OCI-LY7 (cell line): ENCODE data around the gene MT1A. TPM values are rescaled to one million over a fixed set of nuclear protein-coding genes. Genes with fewer than 3 reads are reported as not detected.

Experiments
- BruUV-seq: library from RNA; stranded (reverse); fragments of 400-500 nt; replicated peaks from 2 replicates; lab custom pipeline; 2021; lab: Mats Ljungman, UMichigan
- CTCF ChIA-PET: fragments of 300-600 bp; sonication (Branson Sonifier 250); formaldehyde crosslinking; loops from one replicate; lab custom pipeline; 2022; ENCODE audit warnings: antibody characterized with exemption; ENCODE audit not compliant: unreplicated experiment; lab: Charles Lee
- POLR2A ChIA-PET: fragments of 300-600 bp; sonication (Branson Sonifier 250); formaldehyde crosslinking; loops from one replicate; lab custom pipeline; 2022; ENCODE audit warnings: antibody characterized with exemption; lab: Charles Lee
- DNase-seq: peaks from one replicate; pipeline ENCODE4 v3.0.0-alpha.2; 2015; ENCODE audit warnings: low spot score
- H2AFZ ChIP-seq: fragments of 200-600 bp; sonication (generic), shearing (Covaris generic); 2 replicates; pipeline ENCODE4 v1.6.1; 2014; ENCODE audit warnings: mild to moderate bottlenecking, antibody characterized with exemption, low read length, moderate library complexity
- H3K27ac ChIP-seq: fragments of 200-600 bp; sonication (generic); 2 replicates; pipeline ENCODE4 v1.5.1; 2014; ENCODE audit warnings: mixed run types, low read depth, mild to moderate bottlenecking, moderate library complexity, low read length, inconsistent platforms; ENCODE audit not compliant: poor library complexity, severe bottlenecking
- H3K36me3 ChIP-seq: fragments of 200-600 bp; sonication (generic); 2 replicates; pipeline ENCODE4 v1.6.1; 2014; ENCODE audit warnings: mild to moderate bottlenecking, antibody characterized with exemption, low read length, moderate library complexity, mixed read lengths; ENCODE audit not compliant: insufficient read depth
- H3K4me1 ChIP-seq: fragments of 200-600 bp; sonication (generic); 2 replicates; pipeline ENCODE4 v1.5.1; 2014; ENCODE audit warnings: mild to moderate bottlenecking, low read length; ENCODE audit not compliant: insufficient read depth, poor library complexity, severe bottlenecking
- H3K4me2 ChIP-seq: fragments of 200-600 bp; sonication (generic); 2 replicates; pipeline ENCODE4 v1.6.1; 2014; ENCODE audit warnings: mild to moderate bottlenecking, low read length
- H3K4me3 ChIP-seq: fragments of 200-600 bp; sonication (generic); 2 replicates; pipeline ENCODE4 v1.5.1; 2014; ENCODE audit warnings: mild to moderate bottlenecking, low read depth, low read length; ENCODE audit not compliant: poor library complexity, severe bottlenecking
- H3K79me2 ChIP-seq: fragments of 200-600 bp; sonication (generic); 2 replicates; pipeline ENCODE4 v1.6.1; 2016; ENCODE audit warnings: low read depth, mild to moderate bottlenecking, low read length, moderate library complexity, mixed read lengths; ENCODE audit not compliant: insufficient read depth
- H3K9me2 ChIP-seq: fragments of 200-600 bp; sonication (generic); 2 replicates; pipeline ENCODE4 v1.6.1; 2016; ENCODE audit warnings: mild to moderate bottlenecking, low read length, mixed read lengths; ENCODE audit not compliant: insufficient read depth
- H3K9me3 ChIP-seq: fragments of 200-600 bp; sonication (generic); 2 replicates; pipeline ENCODE4 v1.6.1; 2014; ENCODE audit warnings: mild to moderate bottlenecking, mixed run types, low read length, mixed read lengths
- H4K20me1 ChIP-seq: fragments of 200-600 bp; sonication (generic); 2 replicates; pipeline ENCODE4 v1.6.1; 2014; ENCODE audit warnings: mild to moderate bottlenecking, antibody characterized with exemption, low read length, moderate library complexity, mixed read lengths; ENCODE audit not compliant: insufficient read depth
- CTCF ChIP-seq: fragments of 200-600 bp; sonication (generic); conservative IDR thresholded peaks from 2 replicates; pipeline ENCODE4 v1.5.1; 2014; ENCODE audit warnings: mild to moderate bottlenecking, antibody characterized with exemption, low read length, moderate library complexity, mixed read lengths
- EZH2phosphoT487 ChIP-seq: fragments of 200-600 bp; sonication (generic); IDR thresholded peaks from 2 replicates; pipeline ENCODE4 v1.6.1; 2018; ENCODE audit warnings: low read depth, borderline replicate concordance, mild to moderate bottlenecking, mixed run types, antibody characterized with exemption, low read length, moderate library complexity, mixed read lengths
- intact Hi-C: fragments of 100-400 bp; cut with micrococcal nuclease; formaldehyde crosslinking; loops from one replicate; pipeline ENCODE4 v1.10.0; 2022; ENCODE audit not compliant: unreplicated experiment
- total RNA-seq, 2 experiments: library from RNA; depleted of rRNA in 1 of 2; stranded (reverse); fragments of >200 nt in 1 of 2; shearing (Covaris generic) in 1 of 2; gene quantifications; 2 replicates each; pipeline ENCODE4 v1.2.3, GENCODE V29; 2014 to 2022

The MT1A gene
- total RNA-seq, 2 experiments from 2014 or later, result not detected

DNA sequence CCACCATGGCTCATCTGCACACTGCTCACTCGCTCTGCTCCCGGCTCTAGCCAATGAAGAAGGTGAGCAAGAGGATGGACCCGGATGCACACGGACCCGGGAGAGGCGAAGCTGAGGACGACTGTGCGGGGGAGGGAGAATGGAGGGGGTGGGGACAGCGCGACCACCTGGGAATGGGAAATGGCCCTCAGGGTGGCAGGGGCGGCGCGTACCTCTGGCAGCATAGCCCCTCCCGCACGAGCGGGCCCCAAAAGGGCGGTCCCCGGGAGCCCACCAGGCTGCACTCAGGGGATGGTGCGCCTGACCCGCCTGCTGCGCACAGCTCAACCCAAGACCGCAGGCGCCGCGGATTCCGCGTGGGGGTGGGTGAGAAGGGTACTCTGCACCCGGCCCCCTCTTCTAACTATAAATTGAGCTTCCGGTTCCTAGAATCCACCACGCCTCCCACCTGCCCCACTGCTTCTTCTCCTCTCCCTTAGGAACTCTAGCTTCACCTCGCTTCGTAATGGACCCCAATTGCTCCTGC lies 37.3 kb downstream of the MT1A start:
- intact Hi-C loops, result no loop called here
- POLR2A ChIA-PET, result interaction anchor here (0.6 kb wide), 1 partner anchor 275 kb away, joined by 13 read pairs; no protein-coding TSS in a partner anchor

DNA sequence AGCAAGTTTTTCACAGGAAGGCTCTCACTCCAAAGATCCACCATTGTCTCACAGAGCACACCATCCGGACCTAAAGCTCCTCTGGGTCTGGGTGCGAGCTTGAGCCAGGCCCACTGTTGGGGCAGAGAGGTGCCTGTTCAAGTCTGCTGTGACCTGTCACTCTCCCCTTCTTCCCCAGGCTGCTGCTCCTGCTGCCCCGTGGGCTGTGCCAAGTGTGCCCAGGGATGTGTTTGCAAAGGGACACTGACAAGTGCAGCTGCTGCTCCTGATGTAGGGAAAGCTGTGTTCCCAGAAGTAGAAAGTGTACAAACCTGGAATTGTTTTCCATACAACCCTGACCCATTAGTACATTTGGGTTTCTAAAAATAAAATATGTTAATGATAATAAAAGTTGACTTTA lies 39.0 kb downstream of the MT1A start:
- intact Hi-C loops, result no loop called here
- Histone ChIP-seq H3K4me1 (peaks cover 7% of the 10 kb centered on the region), H2AFZ (no peak overlapping the region), H3K27ac (no peak overlapping the region), H3K4me2 (no peak overlapping the region), H3K4me3 (no peak overlapping the region), H3K79me2 (no peaks in the 10 kb centered on the region), H3K36me3 (no peaks in the 10 kb centered on the region), H4K20me1 (no peaks in the 10 kb centered on the region), H3K9me3 (no peaks in the 10 kb centered on the region), H3K9me2 (no peaks in the 10 kb centered on the region)
- no peak for DNase-seq
- BruUV-seq, result no TSS peak
- CTCF ChIA-PET, result no interaction called here
- POLR2A ChIA-PET, result interaction anchor here (1.2 kb wide), 1 partner anchor 16 kb away, joined by 3 read pairs; no protein-coding TSS in a partner anchor
- TF ChIP-seq CTCF (no peak), EZH2phosphoT487 (no peak)

More for the DNA sequence above, 37.3 kb downstream of the MT1A start:
- Histone ChIP-seq H3K27ac (no peak overlapping the region), H4K20me1 (no peaks in the 10 kb centered on the region), H3K4me1 (no peaks in the 10 kb centered on the region), H3K36me3 (no peaks in the 10 kb centered on the region), H3K4me2 (no peak overlapping the region), H3K9me2 (no peaks in the 10 kb centered on the region), H3K9me3 (no peaks in the 10 kb centered on the region), H3K79me2 (no peaks in the 10 kb centered on the region), H2AFZ (no peak overlapping the region), H3K4me3 (no peak overlapping the region)
- CTCF ChIA-PET, result no interaction called here
- TF ChIP-seq EZH2phosphoT487 (no peak), CTCF (no peak)
- no TSS peak for BruUV-seq
- no peak for DNase-seq

- no peak overlapping the region for H3K4me3 ChIP-seq
- H3K36me3 ChIP-seq, result no peaks in the 10 kb centered on the region
- intact Hi-C loops, result no loop called here
- no peak for DNase-seq
- POLR2A ChIA-PET, result no interaction called here
- H3K9me3 ChIP-seq, result no peaks in the 10 kb centered on the region
- peaks cover 15% of the 10 kb centered on the region for H3K4me1 ChIP-seq
- H3K9me2 ChIP-seq, result no peaks in the 10 kb centered on the region
- no peaks in the 10 kb centered on the region for H3K79me2 ChIP-seq
- CTCF ChIA-PET, result no interaction called here
- no peak for TF ChIP-seq EZH2phosphoT487
- TF ChIP-seq CTCF, result no peak
- no peaks in the 10 kb centered on the region for H4K20me1 ChIP-seq
- no peak overlapping the region for H3K27ac ChIP-seq
- no peak overlapping the region for H3K4me2 ChIP-seq
- no TSS peak for BruUV-seq
- no peak overlapping the region for H2AFZ ChIP-seq
Observed at GRCh38 chr16:56679078-56679730, 40.7 kb downstream of the MT1A start.
